Measurements from ENCODE around the gene ZNF664. TPM values are rescaled to one million over a fixed set of nuclear protein-coding genes. Genes with fewer than 3 reads are reported as not detected.

The ZNF664 gene
- total and polyA plus RNA-seq, 10 donors: 12.0 to 53.4 (median 41.7) TPM

GRCh38 chr12:123958876-123959275 lies 14.1 kb upstream of the ZNF664 start:
- Histone ChIP-seq H3K27me3 (replicated peaks in 1 of 7) (no peaks in the 10 kb centered on the region), H3K36me3 (no peaks in the 10 kb centered on the region), H3K4me1 (no peaks in the 10 kb centered on the region), H3K27ac (no peak overlapping the region), H3K9me3 (no peaks in the 10 kb centered on the region), H3K4me3 (no peak overlapping the region)
- WGBS, 5 donors: 78 to 92% (median 88%) methylated on average over 9 of the region's 9 CpGs
- intact Hi-C loops (cut with DNase I; ENCODE audit: low total_unique reads): no loop called here
- TF ChIP-seq POLR2A (IDR thresholded peaks at IDR 0.05): no peak
- TF ChIP-seq, protein P1, sequence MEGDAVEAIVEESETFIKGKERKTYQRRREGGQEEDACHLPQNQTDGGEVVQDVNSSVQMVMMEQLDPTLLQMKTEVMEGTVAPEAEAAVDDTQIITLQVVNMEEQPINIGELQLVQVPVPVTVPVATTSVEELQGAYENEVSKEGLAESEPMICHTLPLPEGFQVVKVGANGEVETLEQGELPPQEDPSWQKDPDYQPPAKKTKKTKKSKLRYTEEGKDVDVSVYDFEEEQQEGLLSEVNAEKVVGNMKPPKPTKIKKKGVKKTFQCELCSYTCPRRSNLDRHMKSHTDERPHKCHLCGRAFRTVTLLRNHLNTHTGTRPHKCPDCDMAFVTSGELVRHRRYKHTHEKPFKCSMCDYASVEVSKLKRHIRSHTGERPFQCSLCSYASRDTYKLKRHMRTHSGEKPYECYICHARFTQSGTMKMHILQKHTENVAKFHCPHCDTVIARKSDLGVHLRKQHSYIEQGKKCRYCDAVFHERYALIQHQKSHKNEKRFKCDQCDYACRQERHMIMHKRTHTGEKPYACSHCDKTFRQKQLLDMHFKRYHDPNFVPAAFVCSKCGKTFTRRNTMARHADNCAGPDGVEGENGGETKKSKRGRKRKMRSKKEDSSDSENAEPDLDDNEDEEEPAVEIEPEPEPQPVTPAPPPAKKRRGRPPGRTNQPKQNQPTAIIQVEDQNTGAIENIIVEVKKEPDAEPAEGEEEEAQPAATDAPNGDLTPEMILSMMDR (IDR thresholded peaks at IDR 0.05 in 8 of 11, conservative IDR thresholded peaks at IDR 0.05 in 3 of 11): no peak
- no peak for TF ChIP-seq POLR2AphosphoS5 (IDR thresholded peaks at IDR 0.05)
- DNase-seq: no peak

GRCh38 chr12:123960029-123960735 lies 12.8 kb upstream of the ZNF664 start:
- intact Hi-C loops (cut with DNase I; ENCODE audit: low total_unique reads): no loop called here

GRCh38 chr12:123960856-123961255 lies 12.2 kb upstream of the ZNF664 start:
- H3K4me1 ChIP-seq: no peaks in the 10 kb centered on the region
- TF ChIP-seq POLR2AphosphoS5 (IDR thresholded peaks at IDR 0.05) (no peak), POLR2A (IDR thresholded peaks at IDR 0.05) (no peak)
- TF ChIP-seq, protein P1 (IDR thresholded peaks at IDR 0.05 in 8 of 11, conservative IDR thresholded peaks at IDR 0.05 in 3 of 11): no peak
- WGBS, 5 donors: 89 to 93% (median 91%) methylated on average over 4 of the region's 4 CpGs

More at GRCh38 chr12:123960029-123960735, 12.8 kb upstream of the ZNF664 start:
- Histone ChIP-seq H3K27me3 (replicated peaks in 1 of 7) (no peaks in the 10 kb centered on the region), H3K9me3 (no peaks in the 10 kb centered on the region), H3K36me3 (no peaks in the 10 kb centered on the region), H3K4me1 (no peaks in the 10 kb centered on the region), H3K27ac (no peak overlapping the region), H3K4me3 (no peak overlapping the region)
- no peak for DNase-seq
- 93 to 98% (median 95%) methylated on average over 9 of the region's 9 CpGs for WGBS, 5 donors
- TF ChIP-seq POLR2A (IDR thresholded peaks at IDR 0.05): no peak
- TF ChIP-seq, protein P1 (IDR thresholded peaks at IDR 0.05 in 8 of 11, conservative IDR thresholded peaks at IDR 0.05 in 3 of 11): no peak
- TF ChIP-seq POLR2AphosphoS5 (IDR thresholded peaks at IDR 0.05): no peak

DNA sequence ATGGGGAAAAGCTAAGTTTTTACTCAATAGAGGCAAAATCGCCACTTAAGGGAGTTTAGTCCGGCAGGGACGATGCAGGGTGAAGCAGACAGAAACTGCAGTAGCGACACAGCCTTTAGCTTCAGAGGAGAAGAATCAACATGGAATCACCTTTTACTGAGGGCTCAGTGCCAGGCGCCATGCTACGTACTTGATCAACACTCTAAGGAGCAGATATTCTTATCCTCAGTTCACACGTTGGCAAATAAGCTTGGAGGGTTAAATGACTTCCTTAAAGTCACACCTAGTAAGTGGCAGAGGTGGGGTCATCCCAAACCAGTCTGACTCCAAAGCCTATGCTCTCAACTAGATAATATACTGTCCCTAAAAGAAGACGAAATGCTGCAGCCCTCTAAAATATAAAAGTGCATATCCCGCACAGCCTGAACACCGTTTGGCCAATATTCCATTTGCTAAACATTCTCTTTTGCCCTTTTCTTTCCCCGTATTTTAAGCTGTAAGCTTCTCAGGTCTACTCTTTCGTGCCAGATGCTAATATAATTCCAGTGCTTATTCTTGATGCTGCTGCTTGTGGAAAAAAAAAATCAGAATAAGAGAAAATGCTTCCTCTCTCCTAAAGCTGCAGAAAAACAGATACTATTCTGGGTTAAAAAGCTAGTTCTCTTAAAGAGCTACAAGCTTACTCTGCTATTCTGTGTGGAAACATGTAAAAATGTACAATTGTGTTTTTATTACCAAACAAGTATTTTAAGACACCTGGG lies 11.2 kb upstream of the ZNF664 start:
- Histone ChIP-seq H3K27me3 (replicated peaks in 1 of 7) (no peaks in the 10 kb centered on the region), H3K9me3 (no peaks in the 10 kb centered on the region), H3K27ac (no peak overlapping the region), H3K4me3 (no peak overlapping the region), H3K4me1 (no peaks in the 10 kb centered on the region), H3K36me3 (no peaks in the 10 kb centered on the region)
- intact Hi-C loops (cut with DNase I; ENCODE audit: low total_unique reads): no loop called here
- WGBS, 5 donors: 84 to 90% (median 86%) methylated on average over 12 of the region's 12 CpGs
- TF ChIP-seq POLR2A (IDR thresholded peaks at IDR 0.05): no peak
- TF ChIP-seq, protein P1 (IDR thresholded peaks at IDR 0.05 in 8 of 11, conservative IDR thresholded peaks at IDR 0.05 in 3 of 11): no peak
- no peak for TF ChIP-seq POLR2AphosphoS5 (IDR thresholded peaks at IDR 0.05)
- no peak for DNase-seq

More at GRCh38 chr12:123960856-123961255, 12.2 kb upstream of the ZNF664 start:
- Histone ChIP-seq H3K4me3 (no peak overlapping the region), H3K9me3 (no peaks in the 10 kb centered on the region), H3K36me3 (no peaks in the 10 kb centered on the region), H3K27me3 (replicated peaks in 1 of 7) (no peaks in the 10 kb centered on the region), H3K27ac (no peak overlapping the region)
- intact Hi-C loops (cut with DNase I; ENCODE audit: low total_unique reads): no loop called here
- no peak for DNase-seq

Measured in spleen (tissue), 11 donors.